Measurements from ENCODE around the gene TRIM40. TPM values are rescaled to one million over a fixed set of nuclear protein-coding genes. Genes with fewer than 3 reads are reported as not detected.

TRIM40 gene
- total and polyA plus RNA-seq, 8 donors: 0.09 to 0.16 (median 0.14) TPM; not detected in 4

GRCh38 chr6:30103872-30104179 is 32.1 kb upstream of the TRIM40 start:
- Histone ChIP-seq H3K4me1 (peaks cover 21 to 36% of the 10 kb centered on the region in 2 donors), H3K36me3 (no peaks in the 10 kb centered on the region), H3K9me3 (no peaks in the 10 kb centered on the region), H3K4me3 (peak overlapping the region; percentile 17 to 44), H3K27ac (peak overlapping the region in 1 of 2 donors; percentile 60), H3K27me3 (peaks cover 11 to 69% of the 10 kb centered on the region in 2 donors)
- no peak for TF ChIP-seq CTCF (IDR thresholded peaks at IDR 0.05)
- no peak for DNase-seq
- ATAC-seq: no peak
- intact Hi-C loops (cut with DNase I): no loop called here

- Histone ChIP-seq H3K36me3 (no peaks in the 10 kb centered on the region), H3K27me3 (peaks cover 11 to 69% of the 10 kb centered on the region in 2 donors), H3K27ac (no peak overlapping the region), H3K4me1 (peaks cover 21 to 36% of the 10 kb centered on the region in 2 donors), H3K9me3 (no peaks in the 10 kb centered on the region), H3K4me3 (no peak overlapping the region)
- TF ChIP-seq CTCF (IDR thresholded peaks at IDR 0.05): no peak
- intact Hi-C loops (cut with DNase I): no loop called here
- DNase-seq: no peak
- ATAC-seq: no peak
Observed at GRCh38 chr6:30104661-30105060, 31.3 kb upstream of the TRIM40 start.

- ATAC-seq (no peak), DNase-seq (no peak)
- Histone ChIP-seq H3K4me3 (no peak overlapping the region), H3K9me3 (no peaks in the 10 kb centered on the region), H3K27me3 (peaks cover 17 to 80% of the 10 kb centered on the region in 2 donors), H3K36me3 (no peaks in the 10 kb centered on the region), H3K27ac (no peak overlapping the region), H3K4me1 (no peaks in the 10 kb centered on the region)
- no peak for TF ChIP-seq CTCF (IDR thresholded peaks at IDR 0.05)
- intact Hi-C loops (cut with DNase I): no loop called here
Observed at GRCh38 chr6:30111266-30111856, 24.6 kb upstream of the TRIM40 start.

- Histone ChIP-seq H3K36me3 (no peaks in the 10 kb centered on the region), H3K9me3 (no peaks in the 10 kb centered on the region), H3K27me3 (peaks cover 17 to 75% of the 10 kb centered on the region in 2 donors), H3K27ac (no peak overlapping the region), H3K4me3 (no peak overlapping the region), H3K4me1 (no peaks in the 10 kb centered on the region)
- intact Hi-C loops (cut with DNase I): no loop called here
- TF ChIP-seq CTCF (IDR thresholded peaks at IDR 0.05): no peak
- DNase-seq (no peak), ATAC-seq (no peak)
Observed at GRCh38 chr6:30112402-30112994, 23.4 kb upstream of the TRIM40 start.

GRCh38 chr6:30113003-30113759 is 22.8 kb upstream of the TRIM40 start, which contains the start of gene TRIM31:
Gene TRIM31, minus strand, starts transcription at chr6:30113090. Its CDS starts 285 bp downstream, at chr6:30112805.
- ATAC-seq (peak; percentile 62), DNase-seq (no peak)
- Histone ChIP-seq H3K27ac (no peak within 1 kb of the TSS), H3K27me3 (peaks cover 17 to 71% of the 10 kb centered on the region in 2 donors), H3K36me3 (no peaks in the 10 kb centered on the region), H3K9me3 (no peaks in the 10 kb centered on the region), H3K4me1 (no peaks in the 10 kb centered on the region), H3K4me3 (no peak within 1 kb of the TSS)
- intact Hi-C loops (cut with DNase I): no loop called here
- TF ChIP-seq CTCF (IDR thresholded peaks at IDR 0.05): no peak
